Esophagus muscularis mucosa (tissue), 4 donors: ENCODE results near the gene MGAT5B.

Source experiments
- EP300 ChIP-seq: sonication (generic); formaldehyde crosslinking; IDR thresholded peaks from one replicate; pipeline ENCODE4 v1.6.1; 2017; ENCODE audit warnings: antibody characterized with exemption
- POLR2A ChIP-seq: fragments of 450-650 bp; IDR thresholded peaks from one replicate; pipeline ENCODE4 v1.6.1; 2017; ENCODE audit warnings: antibody characterized with exemption, moderate library complexity, mild to moderate bottlenecking, low read depth
- POLR2AphosphoS5 ChIP-seq, 2 donors: sonication (generic); formaldehyde crosslinking; IDR thresholded peaks; one replicate each; pipeline ENCODE4 v1.6.1; 2017; ENCODE audit warnings: antibody characterized with exemption in 2 of 2
- TF ChIP-seq, protein P1 (sequence below), 3 experiments: fragments of 200-600 bp in 2 of 3; fragments of 450-650 bp in 1 of 3; sonication (generic) in 2 of 3; IDR thresholded peaks; one replicate each; pipeline ENCODE4 v1.5.1; 2017 to 2019; ENCODE audit warnings: antibody characterized with exemption in 3 of 3, mild to moderate bottlenecking in 2 of 3, moderate library complexity in 1 of 3

DNA sequence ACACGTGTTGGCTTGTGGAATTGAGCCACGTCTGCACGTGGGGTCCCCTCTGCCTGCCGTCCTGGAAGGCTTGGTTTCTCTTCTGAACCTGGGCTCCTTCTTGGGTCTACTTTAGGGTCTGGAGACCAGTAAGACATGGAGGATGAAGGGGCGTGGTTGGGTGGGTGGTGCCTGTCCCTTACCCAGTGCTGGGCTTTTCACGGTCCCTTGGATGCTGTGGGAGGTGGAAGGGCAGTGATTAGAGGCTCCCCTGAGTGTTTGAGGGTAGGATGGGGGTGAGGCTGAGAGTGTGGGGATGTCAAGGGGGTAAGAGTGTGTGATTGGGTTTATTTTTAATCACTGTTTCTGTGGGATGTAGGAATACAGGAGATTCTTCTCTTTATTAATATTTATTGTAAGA lies 38.3 kb downstream of the MGAT5B start:
- TF ChIP-seq, protein P1, sequence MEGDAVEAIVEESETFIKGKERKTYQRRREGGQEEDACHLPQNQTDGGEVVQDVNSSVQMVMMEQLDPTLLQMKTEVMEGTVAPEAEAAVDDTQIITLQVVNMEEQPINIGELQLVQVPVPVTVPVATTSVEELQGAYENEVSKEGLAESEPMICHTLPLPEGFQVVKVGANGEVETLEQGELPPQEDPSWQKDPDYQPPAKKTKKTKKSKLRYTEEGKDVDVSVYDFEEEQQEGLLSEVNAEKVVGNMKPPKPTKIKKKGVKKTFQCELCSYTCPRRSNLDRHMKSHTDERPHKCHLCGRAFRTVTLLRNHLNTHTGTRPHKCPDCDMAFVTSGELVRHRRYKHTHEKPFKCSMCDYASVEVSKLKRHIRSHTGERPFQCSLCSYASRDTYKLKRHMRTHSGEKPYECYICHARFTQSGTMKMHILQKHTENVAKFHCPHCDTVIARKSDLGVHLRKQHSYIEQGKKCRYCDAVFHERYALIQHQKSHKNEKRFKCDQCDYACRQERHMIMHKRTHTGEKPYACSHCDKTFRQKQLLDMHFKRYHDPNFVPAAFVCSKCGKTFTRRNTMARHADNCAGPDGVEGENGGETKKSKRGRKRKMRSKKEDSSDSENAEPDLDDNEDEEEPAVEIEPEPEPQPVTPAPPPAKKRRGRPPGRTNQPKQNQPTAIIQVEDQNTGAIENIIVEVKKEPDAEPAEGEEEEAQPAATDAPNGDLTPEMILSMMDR (IDR thresholded peaks at IDR 0.05): no peak
- no peak for TF ChIP-seq POLR2A
- TF ChIP-seq POLR2AphosphoS5 (IDR thresholded peaks at IDR 0.05): no peak
- no peak for TF ChIP-seq EP300
